HUES64 (cell line): ENCODE data around the gene OTOL1.
"Not testable (repeated sequence)": the region's sequence is repeated elsewhere in the genome, so short reads cannot be mapped to it uniquely, and the experiment has no call there.

Source experiments
- H3K27ac ChIP-seq: 2 replicates; pipeline ENCODE4 v1.7.0; 2013; ENCODE audit warnings: low read depth, low read length, inconsistent platforms
- H3K27me3 ChIP-seq: 2 replicates; pipeline ENCODE4 v1.6.1; 2013; ENCODE audit warnings: mild to moderate bottlenecking, low read length; ENCODE audit not compliant: insufficient read depth
- H3K36me3 ChIP-seq: 2 replicates; pipeline ENCODE4 v1.6.1; 2013; ENCODE audit warnings: mild to moderate bottlenecking, low read length; ENCODE audit not compliant: insufficient read depth
- H3K4me1 ChIP-seq: 2 replicates; pipeline ENCODE4 v1.6.1; 2013; ENCODE audit warnings: mild to moderate bottlenecking, low read length, moderate library complexity; ENCODE audit not compliant: insufficient read depth
- H3K4me3 ChIP-seq: 2 replicates; pipeline ENCODE4 v1.5.1; 2013; ENCODE audit warnings: mild to moderate bottlenecking, low read length, moderate library complexity
- H3K9ac ChIP-seq: 2 replicates; pipeline ENCODE4 v1.6.1; 2013; ENCODE audit warnings: mild to moderate bottlenecking, low read depth, low read length
- H3K9me3 ChIP-seq: 2 replicates; pipeline ENCODE4 v1.6.1; 2013; ENCODE audit warnings: low read depth, low read length; ENCODE audit not compliant: insufficient read depth
- WGBS: fragments of 150-250, 120-280 bp; methylation state at CpG from one replicate; pipeline ENCODE4 v1.1.7; 2013; ENCODE audit warnings: missing lambda C conversion rate; 5-methylcytosine and 5-hydroxymethylcytosine counted together

OTOL1 gene

DNA sequence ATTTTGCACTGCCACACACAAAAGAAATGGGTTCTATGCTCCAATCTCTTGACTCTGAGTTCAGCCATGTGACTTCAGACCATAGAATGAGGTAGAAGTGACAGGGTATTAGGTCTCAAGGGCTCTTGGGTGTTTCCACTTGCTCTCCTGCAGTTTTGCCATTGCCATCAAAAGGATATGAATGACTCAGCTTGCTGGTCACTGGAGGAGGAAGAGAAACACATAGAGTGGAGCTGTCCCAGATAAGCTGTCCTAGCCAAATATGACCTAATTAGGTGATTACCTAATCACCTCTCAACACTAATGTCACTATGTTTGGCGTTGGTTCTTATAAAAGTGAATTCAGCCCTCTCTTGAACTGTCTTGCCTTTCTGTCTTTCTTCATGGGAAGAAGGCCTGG lies 8.3 kb upstream of the OTOL1 start:
- H3K36me3 ChIP-seq, H3K4me1 ChIP-seq, H3K27ac ChIP-seq, H3K9ac ChIP-seq, H3K9me3 ChIP-seq, H3K4me3 ChIP-seq, H3K27me3 ChIP-seq: not testable (repeated sequence)
- no CpG with 5 or more reads among the region's 1 CpG for WGBS

DNA sequence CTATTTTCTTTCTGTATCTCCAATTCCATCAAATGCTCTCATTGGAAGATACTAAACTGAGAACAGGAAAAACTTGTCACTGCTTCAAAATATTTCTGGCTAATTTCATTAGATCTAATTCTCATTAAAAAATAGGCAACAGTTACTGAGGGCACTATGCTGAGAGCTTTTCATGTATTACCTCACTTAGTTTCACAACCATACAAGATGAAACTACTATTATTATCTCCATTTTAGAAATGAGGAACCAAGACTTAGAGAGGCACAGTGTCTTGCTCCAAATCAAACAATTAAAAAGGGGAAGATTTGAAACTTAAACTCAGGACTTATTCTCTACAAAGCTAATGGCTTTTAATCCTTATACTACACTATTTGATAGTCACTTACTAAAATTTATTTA lies 7.2 kb upstream of the OTOL1 start:
- H3K9me3 ChIP-seq, result no peaks in the 10 kb centered on the region
- no peak overlapping the region for H3K9ac ChIP-seq
- H3K36me3 ChIP-seq, result no peaks in the 10 kb centered on the region
- no peaks in the 10 kb centered on the region for H3K4me1 ChIP-seq
- no peak overlapping the region for H3K27ac ChIP-seq
- H3K27me3 ChIP-seq, result no peaks in the 10 kb centered on the region
- no peak overlapping the region for H3K4me3 ChIP-seq

DNA sequence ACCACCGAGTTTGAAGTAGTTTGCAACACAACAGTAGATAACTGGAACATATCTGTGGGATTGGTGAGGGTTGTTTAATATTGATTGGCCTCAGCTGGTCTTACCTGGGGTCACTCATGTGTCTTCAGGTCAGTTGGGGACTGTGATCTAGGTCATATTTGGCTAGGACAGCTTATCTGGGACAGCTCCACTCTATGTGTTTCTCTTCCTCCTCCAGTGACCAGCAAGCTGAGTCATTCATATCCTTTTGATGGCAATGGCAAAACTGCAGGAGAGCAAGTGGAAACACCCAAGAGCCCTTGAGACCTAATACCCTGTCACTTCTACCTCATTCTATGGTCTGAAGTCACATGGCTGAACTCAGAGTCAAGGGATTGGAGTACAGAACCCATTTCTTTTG lies 5.8 kb upstream of the OTOL1 start:
- whole genome bisulfite sequencing, result 93% methylated on average over 1 of the region's 1 CpG
- not testable (repeated sequence) for H3K36me3 ChIP-seq, H3K9me3 ChIP-seq, H3K27me3 ChIP-seq, H3K4me1 ChIP-seq, H3K27ac ChIP-seq, H3K9ac ChIP-seq, H3K4me3 ChIP-seq

DNA sequence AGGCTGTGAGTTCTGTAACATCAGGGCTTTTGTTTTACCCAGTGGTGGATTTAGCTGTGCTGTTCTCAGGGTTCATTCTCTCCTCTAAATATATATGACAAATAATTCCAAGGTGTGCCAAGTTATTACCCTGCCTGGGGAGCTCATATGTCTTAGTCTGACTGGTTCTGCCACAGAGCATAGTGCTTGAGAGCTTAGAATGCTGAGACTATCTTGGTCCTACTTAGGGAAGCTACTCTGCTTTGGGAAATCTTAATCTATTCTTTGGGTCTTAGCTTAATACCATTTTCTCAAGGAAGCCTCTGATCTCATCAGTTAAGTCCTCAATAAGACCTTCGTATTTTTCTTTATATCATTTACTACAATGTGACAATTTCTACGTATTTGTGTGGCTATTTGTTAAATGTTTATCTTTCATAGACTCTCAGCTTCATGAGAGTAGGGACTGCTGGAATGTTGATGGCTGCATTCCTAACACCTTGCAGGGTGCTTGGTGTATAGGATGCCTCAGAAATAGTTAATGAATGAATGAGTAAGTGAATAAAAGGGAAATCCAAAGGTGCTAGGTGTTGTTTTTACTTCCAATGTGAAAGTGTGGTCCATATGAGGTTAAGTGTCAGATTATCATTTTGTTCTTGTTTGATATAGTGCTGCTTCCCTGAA lies 1.8 kb downstream of the OTOL1 start:
- no peaks in the 10 kb centered on the region for H3K36me3 ChIP-seq
- no peaks in the 10 kb centered on the region for H3K27me3 ChIP-seq
- H3K4me3 ChIP-seq, result no peak overlapping the region
- 89% methylated on average over 2 of the region's 2 CpGs for WGBS
- no peak overlapping the region for H3K27ac ChIP-seq
- H3K9ac ChIP-seq, result no peak overlapping the region
- no peaks in the 10 kb centered on the region for H3K4me1 ChIP-seq
- peaks cover 4% of the 10 kb centered on the region for H3K9me3 ChIP-seq

DNA sequence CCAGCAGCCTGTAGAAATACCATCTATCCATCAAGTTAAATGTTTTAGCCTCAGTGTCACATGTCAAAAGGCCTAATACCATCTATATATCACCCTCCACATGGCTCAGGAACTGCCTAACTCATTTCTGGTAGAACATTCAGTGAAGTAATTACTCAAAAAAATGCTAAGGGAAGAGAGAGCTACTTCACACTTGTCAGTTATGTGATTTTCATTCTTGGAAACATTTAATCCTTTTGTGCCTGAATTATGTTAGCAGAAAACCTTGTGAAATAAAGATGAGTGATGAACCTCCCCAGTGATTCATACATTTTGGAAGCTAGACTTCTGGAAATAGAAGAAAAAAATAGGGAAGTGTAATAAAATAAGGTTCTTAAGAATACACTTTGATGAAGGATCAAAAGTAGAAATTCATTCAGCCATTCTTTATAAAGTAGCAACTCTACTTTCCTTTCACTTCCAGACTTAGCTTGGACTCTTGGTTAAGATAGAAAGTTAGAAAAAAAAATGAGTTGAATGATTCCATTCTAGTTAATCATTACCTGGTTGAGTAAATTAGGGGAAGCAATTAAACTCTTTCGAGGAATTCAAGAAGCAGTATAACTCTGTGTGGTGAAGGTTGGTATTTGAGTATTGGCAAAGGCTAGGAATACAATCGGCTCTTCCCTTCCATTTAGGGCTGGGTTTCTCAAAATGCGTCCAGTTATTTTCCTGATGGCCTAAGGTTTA lies 3.6 kb downstream of the OTOL1 start:
- Histone ChIP-seq H3K4me1 (no peaks in the 10 kb centered on the region), H3K9me3 (peaks cover 4% of the 10 kb centered on the region), H3K4me3 (no peak overlapping the region), H3K27me3 (no peaks in the 10 kb centered on the region), H3K27ac (no peak overlapping the region), H3K9ac (no peak overlapping the region), H3K36me3 (no peaks in the 10 kb centered on the region)
- WGBS, result 100% methylated on average over 3 of the region's 3 CpGs

DNA sequence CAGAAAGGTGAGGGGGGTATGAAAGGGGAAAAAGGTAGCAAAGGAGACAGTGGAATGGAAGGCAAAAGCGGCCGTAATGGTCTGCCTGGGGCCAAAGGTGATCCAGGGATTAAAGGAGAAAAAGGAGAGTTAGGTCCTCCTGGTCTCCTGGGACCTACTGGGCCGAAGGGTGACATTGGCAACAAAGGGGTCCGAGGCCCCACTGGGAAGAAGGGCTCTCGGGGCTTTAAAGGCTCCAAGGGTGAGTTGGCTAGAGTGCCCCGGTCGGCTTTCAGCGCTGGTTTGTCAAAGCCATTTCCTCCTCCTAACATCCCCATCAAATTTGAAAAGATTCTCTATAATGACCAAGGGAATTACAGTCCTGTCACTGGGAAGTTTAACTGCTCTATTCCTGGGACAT lies 6.7 kb downstream of the OTOL1 start:
- Histone ChIP-seq H3K9ac (no peak overlapping the region), H3K4me1 (no peaks in the 10 kb centered on the region), H3K9me3 (no peaks in the 10 kb centered on the region), H3K4me3 (no peak overlapping the region), H3K36me3 (no peaks in the 10 kb centered on the region), H3K27me3 (no peaks in the 10 kb centered on the region), H3K27ac (no peak overlapping the region)
- 95% methylated on average over 8 of the region's 8 CpGs for WGBS

DNA sequence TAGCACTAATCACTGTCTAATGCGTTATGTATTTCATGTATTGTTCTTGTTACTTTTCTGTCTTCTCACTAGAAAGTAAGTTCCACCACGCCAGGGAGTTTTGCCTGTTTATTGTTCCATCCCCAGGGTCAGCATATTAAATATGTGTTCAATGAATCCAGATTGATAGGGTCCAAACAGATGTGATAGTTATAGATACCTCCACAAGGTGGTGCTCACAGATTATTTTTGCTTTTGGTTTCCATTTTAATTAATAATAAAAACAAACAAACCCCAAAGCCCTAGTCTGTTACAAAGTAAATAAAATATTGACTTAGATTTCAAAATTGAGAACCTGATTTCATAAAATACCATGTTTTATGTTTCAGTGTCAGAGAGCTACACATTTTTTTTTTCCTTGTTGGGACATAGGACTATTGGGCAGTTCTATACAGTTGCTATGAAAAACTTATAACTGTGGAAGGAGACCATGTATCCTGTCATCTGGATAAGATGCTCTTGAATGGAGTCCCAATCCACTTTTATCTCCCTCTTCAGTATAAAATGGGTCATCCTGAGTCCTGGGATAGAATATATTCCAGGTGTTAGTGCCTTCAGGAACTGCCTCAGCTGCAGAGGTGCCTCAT lies 12.4 kb downstream of the OTOL1 start:
- H3K27ac ChIP-seq, result no peak overlapping the region
- H3K27me3 ChIP-seq, result no peaks in the 10 kb centered on the region
- H3K36me3 ChIP-seq, result no peaks in the 10 kb centered on the region
- H3K4me3 ChIP-seq, result no peak overlapping the region
- no peak overlapping the region for H3K9ac ChIP-seq
- no peaks in the 10 kb centered on the region for H3K4me1 ChIP-seq
- 67% methylated on average over 2 of the region's 2 CpGs for WGBS
- no peaks in the 10 kb centered on the region for H3K9me3 ChIP-seq

DNA sequence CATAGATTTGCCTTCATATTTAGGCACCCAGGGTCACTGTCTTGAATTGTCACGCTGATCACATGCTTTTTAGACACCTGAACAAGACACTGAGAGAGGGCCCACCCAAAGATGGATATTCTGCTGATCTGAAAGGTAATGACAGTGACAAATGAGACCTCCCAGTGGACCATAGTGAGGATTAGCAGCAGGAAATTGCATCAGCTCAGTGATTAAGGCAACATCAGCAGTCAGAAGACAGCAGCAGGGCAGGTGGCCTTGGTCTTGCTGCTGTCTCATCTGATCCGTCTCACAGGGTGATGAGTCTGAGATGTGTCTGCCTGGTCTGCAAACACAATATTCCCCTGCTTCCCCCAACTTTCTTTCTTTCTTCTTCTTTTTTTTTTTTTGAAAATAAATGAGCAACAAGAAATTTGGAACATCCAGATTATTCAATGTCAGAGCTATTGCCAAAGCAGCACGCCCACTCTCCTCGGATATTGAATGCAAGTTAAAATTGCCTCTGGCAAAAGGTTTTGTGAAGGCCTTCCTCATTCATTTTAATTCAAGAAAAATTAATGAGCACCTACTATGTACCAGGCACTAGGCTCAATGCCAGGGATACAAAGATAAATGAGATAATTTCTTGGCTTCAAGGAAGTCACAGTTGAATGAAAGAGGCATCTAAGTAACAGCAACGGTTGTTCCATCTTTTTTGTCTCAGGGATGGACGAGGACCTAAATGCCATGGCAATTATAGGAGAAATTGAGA lies 14.1 kb downstream of the OTOL1 start:
- H3K9me3 ChIP-seq, result no peaks in the 10 kb centered on the region
- H3K4me1 ChIP-seq, result no peaks in the 10 kb centered on the region
- no peaks in the 10 kb centered on the region for H3K27me3 ChIP-seq
- H3K36me3 ChIP-seq, result no peaks in the 10 kb centered on the region
- WGBS, result 94% methylated on average over 6 of the region's 6 CpGs
- no peak overlapping the region for H3K27ac ChIP-seq
- no peak overlapping the region for H3K4me3 ChIP-seq
- H3K9ac ChIP-seq, result no peak overlapping the region

DNA sequence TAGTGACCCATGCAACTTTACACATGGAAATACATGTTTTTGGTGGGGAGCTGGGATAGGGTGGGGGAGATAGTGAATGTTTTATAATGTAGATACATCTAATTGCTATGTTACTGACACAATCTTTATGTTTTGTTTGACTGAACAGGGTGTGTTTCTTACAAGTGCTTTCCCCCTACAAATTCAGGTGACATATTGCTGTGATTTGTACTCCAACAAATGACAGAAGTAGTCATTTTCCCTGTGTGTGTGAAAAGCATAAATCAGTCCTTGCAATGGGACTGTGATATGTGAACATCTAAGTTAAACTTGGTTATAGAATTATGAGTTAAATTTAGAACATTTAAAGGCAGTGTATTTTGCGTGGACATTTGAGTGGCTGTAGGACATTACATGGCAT lies 27.3 kb downstream of the OTOL1 start:
- Histone ChIP-seq H3K9me3 (no peaks in the 10 kb centered on the region), H3K36me3 (no peaks in the 10 kb centered on the region), H3K9ac (no peak overlapping the region), H3K27ac (no peak overlapping the region), H3K4me1 (no peaks in the 10 kb centered on the region), H3K27me3 (no peaks in the 10 kb centered on the region), H3K4me3 (no peak overlapping the region)
- no CpG with 5 or more reads among the region's 1 CpG for WGBS

DNA sequence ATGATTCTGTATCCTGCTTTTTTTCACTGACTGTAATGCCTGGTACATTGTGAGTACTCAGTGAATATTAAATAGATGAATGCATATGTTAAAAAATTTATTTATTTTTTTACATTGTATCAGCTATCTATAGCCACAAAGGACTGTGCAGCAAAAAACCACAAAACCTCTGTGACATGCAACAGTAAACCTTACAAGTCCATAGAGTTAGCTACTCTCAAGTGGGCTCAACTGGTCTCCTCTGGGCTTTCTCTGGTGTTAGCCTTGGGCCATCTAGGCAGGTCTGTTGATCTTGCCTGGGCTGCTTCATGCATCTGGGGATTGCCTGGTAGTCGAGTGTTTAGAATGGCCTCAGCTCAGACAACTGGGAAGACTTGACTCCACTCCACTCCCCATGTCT lies 35.3 kb downstream of the OTOL1 start:
- Histone ChIP-seq H3K27ac (no peak overlapping the region), H3K27me3 (no peaks in the 10 kb centered on the region), H3K9ac (no peak overlapping the region), H3K4me1 (no peaks in the 10 kb centered on the region), H3K9me3 (no peaks in the 10 kb centered on the region), H3K36me3 (no peaks in the 10 kb centered on the region), H3K4me3 (no peak overlapping the region)
- 94% methylated on average over 1 of the region's 1 CpG for WGBS

DNA sequence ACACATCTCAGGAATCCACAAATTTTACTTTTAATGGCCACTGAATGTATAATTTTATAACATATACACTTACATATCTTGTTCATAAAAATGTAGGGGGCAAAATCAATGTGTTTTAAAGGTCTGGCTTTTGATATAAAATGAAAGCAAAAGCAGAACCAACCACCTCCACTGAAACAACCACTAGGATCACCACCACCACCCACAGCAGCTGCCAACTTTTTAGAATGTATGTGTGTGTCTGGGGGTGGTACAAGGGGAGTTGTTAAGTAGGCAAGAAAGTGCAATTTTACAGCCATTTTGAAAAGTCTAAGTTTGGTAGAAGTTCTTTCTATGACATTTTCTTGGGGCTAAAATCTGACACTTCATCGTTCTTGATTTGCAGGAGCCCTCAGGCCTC lies 44.0 kb downstream of the OTOL1 start:
- Histone ChIP-seq H3K4me3 (no peak overlapping the region), H3K4me1 (no peaks in the 10 kb centered on the region), H3K27ac (no peak overlapping the region), H3K27me3 (no peaks in the 10 kb centered on the region), H3K36me3 (no peaks in the 10 kb centered on the region), H3K9me3 (no peaks in the 10 kb centered on the region), H3K9ac (no peak overlapping the region)
- WGBS, result 100% methylated on average over 1 of the region's 1 CpG
